ENCODE measurements around the gene LARGE1.

LARGE1 gene

DNA sequence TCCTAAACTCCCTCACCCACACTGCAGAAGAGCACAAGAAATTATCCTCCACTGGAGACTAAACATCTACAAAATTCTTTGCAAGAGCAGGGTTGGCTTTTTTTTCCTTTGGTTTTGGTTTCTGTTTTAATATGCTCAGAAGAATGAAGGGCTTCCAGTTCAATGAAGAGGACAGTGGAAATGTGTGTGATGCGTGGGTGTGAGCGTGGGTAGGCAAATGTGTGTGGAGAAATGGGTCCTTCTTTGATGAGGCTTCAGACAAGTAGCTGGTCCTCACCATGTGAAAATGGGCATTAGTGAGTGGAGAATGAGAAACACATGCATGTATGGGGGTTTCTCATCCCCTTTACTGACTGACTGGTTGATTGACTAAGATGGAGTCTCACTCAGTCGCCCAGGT, 598.8 kb downstream of the LARGE1 start:
- Histone ChIP-seq H3K9me3 (ENCODE audit: control insufficient read depth in 1 of 2, low read length in 2 of 2) (no peaks in the 10 kb centered on the region), H3K4me1 (ENCODE audit: control insufficient read depth in 1 of 2, insufficient read depth in 2 of 2, low read length in 2 of 2) (no peaks in the 10 kb centered on the region), H3K4me3 (ENCODE audit: low read depth in 1 of 2, low read length in 2 of 2) (no peak overlapping the region), H3K36me3 (ENCODE audit: control insufficient read depth in 1 of 2, insufficient read depth in 2 of 2, low read length in 2 of 2) (no peaks in the 10 kb centered on the region), H3K27ac (ENCODE audit: low read depth, low read length) (no peak overlapping the region), H3K27me3 (ENCODE audit: control insufficient read depth in 1 of 2, insufficient read depth in 2 of 2, low read length in 2 of 2) (no peaks in the 10 kb centered on the region), H3K9ac (ENCODE audit: low read depth in 1 of 2, low read length in 2 of 2) (no peak overlapping the region)

DNA sequence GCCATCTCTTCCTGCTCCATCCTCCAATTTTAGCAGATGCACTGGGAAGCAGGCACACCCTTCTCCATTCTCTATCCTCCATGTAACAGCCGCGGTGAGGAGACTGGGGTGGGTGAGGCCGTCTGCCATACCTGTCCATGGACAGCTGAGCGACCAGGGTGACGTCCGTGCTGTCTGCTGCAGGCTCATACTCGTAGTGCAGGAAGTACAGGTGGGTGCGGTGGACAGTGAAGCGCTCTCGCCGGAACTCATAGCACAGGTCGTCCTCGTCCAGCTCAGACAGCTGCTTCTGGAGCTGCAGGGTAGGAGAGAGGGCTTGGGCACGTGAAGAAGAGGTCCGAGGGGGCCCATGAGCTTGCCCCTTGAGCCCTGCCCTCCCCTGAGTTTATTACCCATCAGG, 604.3 kb downstream of the LARGE1 start:
- no peak overlapping the region for H3K4me3 ChIP-seq (ENCODE audit: low read depth in 1 of 2, low read length in 2 of 2)
- no peaks in the 10 kb centered on the region for H3K27me3 ChIP-seq (ENCODE audit: control insufficient read depth in 1 of 2, insufficient read depth in 2 of 2, low read length in 2 of 2)
- no peak overlapping the region for H3K27ac ChIP-seq (ENCODE audit: low read depth, low read length)
- no peaks in the 10 kb centered on the region for H3K9me3 ChIP-seq (ENCODE audit: control insufficient read depth in 1 of 2, low read length in 2 of 2)
- peaks cover 0 to 14% of the 10 kb centered on the region in 2 donors for H3K36me3 ChIP-seq (ENCODE audit: control insufficient read depth in 1 of 2, insufficient read depth in 2 of 2, low read length in 2 of 2)
- H3K9ac ChIP-seq (ENCODE audit: low read depth in 1 of 2, low read length in 2 of 2), result no peak overlapping the region
- no peaks in the 10 kb centered on the region for H3K4me1 ChIP-seq (ENCODE audit: control insufficient read depth in 1 of 2, insufficient read depth in 2 of 2, low read length in 2 of 2)

DNA sequence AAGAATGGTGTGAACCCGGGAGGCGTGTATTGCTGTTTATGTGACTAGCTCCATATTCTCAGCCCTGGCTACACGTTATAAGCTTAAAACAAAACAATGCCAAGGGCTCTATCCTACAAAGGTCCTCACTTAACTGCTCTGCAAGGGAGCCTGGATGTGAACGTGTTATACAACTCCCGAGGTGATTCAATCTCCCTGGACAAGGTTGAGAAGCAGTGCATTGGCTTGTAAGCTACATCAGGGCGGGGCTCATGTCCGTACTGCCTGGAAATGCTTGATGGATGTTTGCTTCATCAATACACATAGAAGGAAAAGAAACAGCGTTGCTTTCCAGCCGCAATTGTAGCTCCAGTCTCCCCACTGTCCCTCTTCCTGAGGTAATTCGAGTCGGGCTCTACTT, 605.2 kb downstream of the LARGE1 start:
- no peak overlapping the region for H3K9ac ChIP-seq (ENCODE audit: low read depth in 1 of 2, low read length in 2 of 2)
- H3K9me3 ChIP-seq (ENCODE audit: control insufficient read depth in 1 of 2, low read length in 2 of 2), result no peaks in the 10 kb centered on the region
- no peak overlapping the region for H3K27ac ChIP-seq (ENCODE audit: low read depth, low read length)
- H3K4me3 ChIP-seq (ENCODE audit: low read depth in 1 of 2, low read length in 2 of 2), result no peak overlapping the region
- H3K27me3 ChIP-seq (ENCODE audit: control insufficient read depth in 1 of 2, insufficient read depth in 2 of 2, low read length in 2 of 2), result no peaks in the 10 kb centered on the region
- peaks cover 0 to 14% of the 10 kb centered on the region in 2 donors for H3K36me3 ChIP-seq (ENCODE audit: control insufficient read depth in 1 of 2, insufficient read depth in 2 of 2, low read length in 2 of 2)
- H3K4me1 ChIP-seq (ENCODE audit: control insufficient read depth in 1 of 2, insufficient read depth in 2 of 2, low read length in 2 of 2), result no peaks in the 10 kb centered on the region

DNA sequence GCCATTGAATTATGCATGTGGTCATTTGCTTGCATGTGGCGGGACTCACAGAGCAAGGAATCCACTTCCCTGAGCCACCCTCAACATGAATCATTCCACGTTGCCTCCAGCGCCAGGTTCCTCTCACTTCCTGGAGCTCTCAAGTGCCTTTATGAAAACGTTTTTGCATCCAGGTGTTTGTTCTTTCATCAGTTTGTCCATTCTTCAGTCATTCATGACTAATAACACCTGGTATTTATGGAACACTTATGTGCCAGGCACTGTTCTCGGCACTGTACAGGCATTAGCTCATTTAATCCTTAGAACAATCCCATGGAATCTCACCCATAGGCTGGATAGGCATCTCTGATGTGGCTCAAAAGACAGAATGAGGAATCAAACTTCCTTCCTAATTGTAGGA, 606.0 kb downstream of the LARGE1 start:
- peaks cover 0 to 14% of the 10 kb centered on the region in 2 donors for H3K36me3 ChIP-seq (ENCODE audit: control insufficient read depth in 1 of 2, insufficient read depth in 2 of 2, low read length in 2 of 2)
- H3K27me3 ChIP-seq (ENCODE audit: control insufficient read depth in 1 of 2, insufficient read depth in 2 of 2, low read length in 2 of 2), result no peaks in the 10 kb centered on the region
- H3K27ac ChIP-seq (ENCODE audit: low read depth, low read length), result no peak overlapping the region

DNA sequence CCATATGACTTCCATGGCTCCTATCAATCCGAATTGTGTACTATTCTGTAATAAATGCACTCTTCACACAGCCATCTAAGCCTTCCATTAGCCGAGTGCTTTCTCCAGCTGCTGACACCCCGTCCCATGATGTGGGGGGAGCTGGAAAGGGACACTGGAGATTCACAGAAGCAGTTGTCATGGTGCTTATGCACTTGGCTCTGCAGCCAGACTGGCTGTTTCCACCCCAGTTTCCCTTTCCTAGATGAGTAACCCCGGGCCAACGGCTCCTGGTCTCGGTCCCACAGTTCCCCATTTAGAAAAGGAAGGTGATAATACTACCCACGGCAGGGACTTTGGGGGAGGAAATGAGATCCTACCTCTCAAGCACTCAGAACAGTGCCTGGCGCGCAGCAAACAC, 617.2 kb downstream of the LARGE1 start:
- Histone ChIP-seq H3K36me3 (ENCODE audit: control insufficient read depth in 1 of 2, insufficient read depth in 2 of 2, low read length in 2 of 2) (peaks cover 0 to 5% of the 10 kb centered on the region in 2 donors), H3K27ac (ENCODE audit: low read depth, low read length) (no peak overlapping the region), H3K4me3 (ENCODE audit: low read depth in 1 of 2, low read length in 2 of 2) (no peak overlapping the region), H3K27me3 (ENCODE audit: control insufficient read depth in 1 of 2, insufficient read depth in 2 of 2, low read length in 2 of 2) (no peaks in the 10 kb centered on the region), H3K9me3 (ENCODE audit: control insufficient read depth in 1 of 2, low read length in 2 of 2) (no peaks in the 10 kb centered on the region), H3K9ac (ENCODE audit: low read depth in 1 of 2, low read length in 2 of 2) (no peak overlapping the region), H3K4me1 (ENCODE audit: control insufficient read depth in 1 of 2, insufficient read depth in 2 of 2, low read length in 2 of 2) (no peaks in the 10 kb centered on the region)

More for the DNA sequence above, 606.0 kb downstream of the LARGE1 start:
- Histone ChIP-seq H3K9ac (ENCODE audit: low read depth in 1 of 2, low read length in 2 of 2) (no peak overlapping the region), H3K9me3 (ENCODE audit: control insufficient read depth in 1 of 2, low read length in 2 of 2) (no peaks in the 10 kb centered on the region), H3K4me1 (ENCODE audit: control insufficient read depth in 1 of 2, insufficient read depth in 2 of 2, low read length in 2 of 2) (no peaks in the 10 kb centered on the region), H3K4me3 (ENCODE audit: low read depth in 1 of 2, low read length in 2 of 2) (no peak overlapping the region)

DNA sequence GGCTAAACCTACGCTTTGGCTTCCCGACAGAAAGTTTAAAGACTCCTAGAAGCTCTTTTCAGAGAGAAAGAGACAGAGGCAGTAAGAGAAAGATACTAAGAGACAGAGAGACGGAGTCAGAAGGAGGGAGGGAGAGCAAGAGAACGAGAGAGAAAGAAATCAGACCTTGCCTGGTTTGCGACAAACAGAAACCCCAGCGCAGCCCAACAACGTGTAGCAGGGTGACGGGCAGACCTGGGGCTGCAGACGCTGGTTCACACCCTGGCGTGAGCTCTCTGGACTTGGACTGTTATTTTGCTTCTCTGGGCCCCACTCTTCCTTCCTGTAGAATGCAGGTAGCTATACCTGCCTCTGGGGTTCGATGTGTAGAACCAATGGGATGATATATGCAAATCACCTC, 617.7 kb downstream of the LARGE1 start:
- H3K27ac ChIP-seq (ENCODE audit: low read depth, low read length), result no peak overlapping the region
- H3K9me3 ChIP-seq (ENCODE audit: control insufficient read depth in 1 of 2, low read length in 2 of 2), result no peaks in the 10 kb centered on the region
- no peak overlapping the region for H3K9ac ChIP-seq (ENCODE audit: low read depth in 1 of 2, low read length in 2 of 2)
- peaks cover 0 to 5% of the 10 kb centered on the region in 2 donors for H3K36me3 ChIP-seq (ENCODE audit: control insufficient read depth in 1 of 2, insufficient read depth in 2 of 2, low read length in 2 of 2)
- no peak overlapping the region for H3K4me3 ChIP-seq (ENCODE audit: low read depth in 1 of 2, low read length in 2 of 2)
- H3K4me1 ChIP-seq (ENCODE audit: control insufficient read depth in 1 of 2, insufficient read depth in 2 of 2, low read length in 2 of 2), result no peaks in the 10 kb centered on the region
- no peaks in the 10 kb centered on the region for H3K27me3 ChIP-seq (ENCODE audit: control insufficient read depth in 1 of 2, insufficient read depth in 2 of 2, low read length in 2 of 2)

DNA sequence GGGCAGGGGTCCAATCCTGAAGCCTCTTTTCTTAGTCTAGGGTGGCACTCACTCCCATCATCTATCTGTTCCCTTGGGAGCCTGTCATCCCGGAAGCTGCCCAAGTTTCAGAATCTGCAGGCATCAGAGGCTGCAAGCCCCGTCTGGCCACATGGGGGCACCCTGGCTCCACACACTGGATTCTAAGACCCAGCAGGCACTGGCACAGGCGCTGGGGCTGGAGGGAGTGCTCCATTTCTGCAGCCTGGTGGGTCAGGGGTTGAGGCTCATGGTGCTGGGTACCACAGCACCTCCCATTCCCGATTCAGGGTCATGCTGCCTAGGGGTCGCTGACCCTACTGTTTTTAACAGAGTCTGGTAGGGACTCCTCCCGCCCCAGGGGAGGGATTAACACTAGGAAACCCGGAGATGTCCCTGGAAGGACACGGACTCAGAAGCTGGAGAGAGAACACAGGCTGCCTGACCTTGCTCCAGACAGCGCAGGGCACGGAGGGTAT, 618.2 kb downstream of the LARGE1 start:
- Histone ChIP-seq H3K27ac (ENCODE audit: low read depth, low read length) (no peak overlapping the region), H3K4me1 (ENCODE audit: control insufficient read depth in 1 of 2, insufficient read depth in 2 of 2, low read length in 2 of 2) (no peaks in the 10 kb centered on the region), H3K36me3 (ENCODE audit: control insufficient read depth in 1 of 2, insufficient read depth in 2 of 2, low read length in 2 of 2) (peaks cover 0 to 5% of the 10 kb centered on the region in 2 donors), H3K9ac (ENCODE audit: low read depth in 1 of 2, low read length in 2 of 2) (no peak overlapping the region), H3K4me3 (ENCODE audit: low read depth in 1 of 2, low read length in 2 of 2) (no peak overlapping the region), H3K27me3 (ENCODE audit: control insufficient read depth in 1 of 2, insufficient read depth in 2 of 2, low read length in 2 of 2) (no peaks in the 10 kb centered on the region), H3K9me3 (ENCODE audit: control insufficient read depth in 1 of 2, low read length in 2 of 2) (no peaks in the 10 kb centered on the region)

DNA sequence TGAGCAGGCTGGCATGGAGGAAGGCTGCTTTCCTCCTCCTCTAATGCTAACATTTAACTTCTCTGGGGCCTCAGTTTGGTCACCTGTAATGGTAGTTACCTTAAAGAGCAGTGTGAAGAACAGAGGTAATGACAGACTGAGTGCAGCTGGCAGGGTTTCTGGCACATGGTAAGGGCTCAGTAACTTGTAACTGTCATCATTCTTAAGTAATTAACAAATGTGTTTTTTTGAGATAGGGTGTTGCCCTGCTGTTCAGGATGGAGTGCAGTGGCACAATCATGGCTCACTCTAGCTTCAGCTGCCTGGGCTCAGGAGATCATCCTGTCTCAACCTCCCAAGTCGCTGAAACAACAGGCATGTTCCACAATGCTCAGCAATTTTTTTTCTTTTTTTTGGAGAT, 620.1 kb downstream of the LARGE1 start:
- Histone ChIP-seq H3K4me1 (ENCODE audit: control insufficient read depth in 1 of 2, insufficient read depth in 2 of 2, low read length in 2 of 2) (no peaks in the 10 kb centered on the region), H3K27ac (ENCODE audit: low read depth, low read length) (no peak overlapping the region), H3K9ac (ENCODE audit: low read depth in 1 of 2, low read length in 2 of 2) (no peak overlapping the region), H3K36me3 (ENCODE audit: control insufficient read depth in 1 of 2, insufficient read depth in 2 of 2, low read length in 2 of 2) (peaks cover 0 to 5% of the 10 kb centered on the region in 2 donors), H3K27me3 (ENCODE audit: control insufficient read depth in 1 of 2, insufficient read depth in 2 of 2, low read length in 2 of 2) (no peaks in the 10 kb centered on the region), H3K4me3 (ENCODE audit: low read depth in 1 of 2, low read length in 2 of 2) (no peak overlapping the region), H3K9me3 (ENCODE audit: control insufficient read depth in 1 of 2, low read length in 2 of 2) (no peaks in the 10 kb centered on the region)

DNA sequence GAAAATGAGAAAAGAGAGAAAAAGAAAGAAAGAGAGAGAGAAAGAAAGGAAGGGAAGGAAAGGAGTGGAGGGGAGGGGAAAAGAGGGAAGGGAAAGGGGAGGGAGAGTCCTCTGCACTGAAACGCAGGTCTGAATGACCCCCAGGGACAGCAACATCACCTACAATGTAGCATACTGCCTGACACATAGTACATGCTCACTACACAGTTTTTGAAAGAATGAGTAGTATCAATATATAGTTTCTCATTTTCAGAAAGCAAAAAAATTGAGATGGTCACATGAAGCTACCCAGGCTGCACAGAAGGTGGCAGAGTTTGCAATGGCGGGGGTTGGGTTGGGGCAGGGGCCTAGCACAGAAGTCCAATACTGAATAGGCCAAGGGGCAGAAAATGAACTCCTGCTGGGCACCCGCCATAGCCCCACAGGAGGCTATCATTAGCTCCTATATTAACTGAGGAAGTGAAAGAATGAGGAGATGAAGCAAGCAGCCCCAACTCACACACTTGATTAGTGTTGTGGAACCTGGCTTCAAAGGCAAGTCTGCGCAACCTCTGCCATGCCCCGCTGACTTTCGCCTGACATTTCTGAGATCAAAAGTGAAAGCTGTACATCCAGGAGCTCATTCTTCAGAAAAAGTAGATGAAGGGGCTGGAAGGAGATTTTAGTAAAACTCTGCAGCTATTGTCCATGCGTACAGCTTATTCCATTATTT, 620.9 kb downstream of the LARGE1 start:
- Histone ChIP-seq H3K4me3 (ENCODE audit: low read depth in 1 of 2, low read length in 2 of 2) (no peak overlapping the region), H3K27ac (ENCODE audit: low read depth, low read length) (no peak overlapping the region), H3K9ac (ENCODE audit: low read depth in 1 of 2, low read length in 2 of 2) (no peak overlapping the region), H3K9me3 (ENCODE audit: control insufficient read depth in 1 of 2, low read length in 2 of 2) (no peaks in the 10 kb centered on the region), H3K27me3 (ENCODE audit: control insufficient read depth in 1 of 2, insufficient read depth in 2 of 2, low read length in 2 of 2) (no peaks in the 10 kb centered on the region), H3K36me3 (ENCODE audit: control insufficient read depth in 1 of 2, insufficient read depth in 2 of 2, low read length in 2 of 2) (peaks cover 0 to 5% of the 10 kb centered on the region in 2 donors), H3K4me1 (ENCODE audit: control insufficient read depth in 1 of 2, insufficient read depth in 2 of 2, low read length in 2 of 2) (no peaks in the 10 kb centered on the region)

DNA sequence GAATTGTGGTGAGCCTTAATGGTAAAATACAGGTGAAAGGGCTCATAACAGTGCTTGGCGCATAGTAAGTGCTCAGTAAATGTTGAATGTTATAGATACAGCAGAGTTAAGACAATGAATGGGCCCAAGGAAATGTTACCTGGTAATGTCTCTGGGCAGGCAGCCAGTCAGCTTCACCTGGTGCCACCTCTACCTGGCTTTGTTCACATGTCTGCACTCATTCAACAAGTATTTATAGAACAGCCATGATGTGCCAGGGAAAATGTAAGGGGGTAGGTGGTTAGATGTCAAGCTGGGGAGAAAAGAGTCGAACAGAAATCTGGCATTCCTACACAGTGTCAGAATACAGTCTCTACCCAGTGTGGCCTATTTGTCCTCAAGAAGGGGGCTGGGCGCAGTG, 623.3 kb downstream of the LARGE1 start:
- Histone ChIP-seq H3K4me3 (ENCODE audit: low read depth in 1 of 2, low read length in 2 of 2) (no peak overlapping the region), H3K9ac (ENCODE audit: low read depth in 1 of 2, low read length in 2 of 2) (no peak overlapping the region), H3K4me1 (ENCODE audit: control insufficient read depth in 1 of 2, insufficient read depth in 2 of 2, low read length in 2 of 2) (no peaks in the 10 kb centered on the region), H3K27ac (ENCODE audit: low read depth, low read length) (no peak overlapping the region), H3K36me3 (ENCODE audit: control insufficient read depth in 1 of 2, insufficient read depth in 2 of 2, low read length in 2 of 2) (no peaks in the 10 kb centered on the region), H3K9me3 (ENCODE audit: control insufficient read depth in 1 of 2, low read length in 2 of 2) (no peaks in the 10 kb centered on the region), H3K27me3 (ENCODE audit: control insufficient read depth in 1 of 2, insufficient read depth in 2 of 2, low read length in 2 of 2) (no peaks in the 10 kb centered on the region)

Data from duodenal mucosa (tissue), 2 donors.